Caki2 (cell line): ENCODE data around the gene LGALS3. TPM values are rescaled to one million over a fixed set of nuclear protein-coding genes. Genes with fewer than 3 reads are reported as not detected.
A peak's percentile ranks its signal among the peaks of the same experiment; 100 is the strongest.

ENCODE experiments used
- DNase-seq: peaks from one replicate; pipeline ENCODE4 v3.0.0-alpha.2; 2015; ENCODE audit warnings: low read depth
- in situ Hi-C: cut with HindIII; loops from 2 replicates; pipeline ENCODE4 v1.10.0; 2016; ENCODE audit warnings: low sequenced_read_pairs, low pct_unique_long_range_greater_than_20kb, mixed read lengths
- total RNA-seq: library from RNA; depleted of rRNA; stranded (reverse); fragments of >200 nt; shearing (Covaris generic); gene quantifications from 2 replicates; pipeline ENCODE4 v1.2.3, GENCODE V29; 2014; ENCODE audit warnings: low replicate concordance

The LGALS3 gene
- total RNA-seq, 1 experiment from 2014 or later = 274 TPM

DNA sequence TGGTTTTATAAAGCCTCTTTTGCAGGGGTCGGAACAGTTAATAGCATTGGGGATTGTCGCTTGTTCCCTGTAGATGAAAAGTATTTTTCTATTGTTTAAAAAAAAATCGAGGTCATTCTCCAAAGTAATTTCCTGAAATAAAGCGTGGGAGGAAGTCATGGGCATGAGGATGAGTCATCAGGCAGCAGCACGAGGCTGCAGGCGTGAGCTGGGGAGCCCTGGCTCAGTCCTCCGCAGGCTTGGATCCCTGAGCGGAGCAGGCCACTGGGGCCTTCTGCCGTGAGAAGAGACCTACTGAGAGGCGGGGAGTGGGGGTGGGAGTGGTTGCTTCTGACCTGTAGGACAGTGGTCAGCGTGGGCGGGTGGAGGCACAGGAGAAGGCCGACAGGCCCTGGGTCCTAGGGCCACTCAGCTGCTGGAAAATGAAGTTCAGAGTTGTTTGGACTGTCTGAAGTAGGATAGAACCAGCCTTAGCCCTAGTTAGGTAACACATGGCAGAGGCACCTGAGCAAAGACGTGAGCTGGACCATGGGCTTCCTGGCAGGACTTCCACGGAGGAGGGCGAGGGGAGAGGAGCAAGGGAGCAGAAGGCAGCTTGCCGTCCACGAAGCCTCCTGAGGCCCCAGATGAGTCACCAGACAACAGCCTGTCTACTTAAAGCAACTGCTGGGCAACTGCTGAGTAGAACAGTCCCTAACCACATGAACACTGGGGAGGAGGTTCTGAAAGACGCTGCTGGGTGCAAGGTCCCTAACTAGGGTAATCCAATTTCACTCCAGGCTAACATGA lies 21.1 kb upstream of the LGALS3 start:
- DNase-seq = peak; percentile 93
- in situ Hi-C loops = no loop called here

DNA sequence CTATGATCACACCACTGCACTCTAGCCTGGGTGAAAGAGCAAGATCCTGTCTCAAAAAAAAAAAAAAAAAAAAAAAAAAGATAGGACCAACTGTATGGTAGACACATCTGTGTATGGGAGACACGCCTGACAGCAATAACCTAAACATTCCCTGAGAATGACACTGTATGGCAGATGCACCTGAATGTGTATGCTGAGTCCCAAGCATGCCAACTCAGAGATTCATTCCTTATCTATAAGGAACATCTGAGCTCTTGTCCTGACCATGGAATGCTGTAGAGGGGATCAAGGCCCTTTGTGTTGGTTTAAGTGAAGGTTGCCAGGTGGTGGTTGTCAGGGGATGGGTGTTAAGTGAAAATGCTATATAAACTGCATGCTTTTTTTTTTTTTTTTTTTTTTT lies 19.2 kb upstream of the LGALS3 start:
- in situ Hi-C loops = no loop called here
- DNase-seq = no peak

DNA sequence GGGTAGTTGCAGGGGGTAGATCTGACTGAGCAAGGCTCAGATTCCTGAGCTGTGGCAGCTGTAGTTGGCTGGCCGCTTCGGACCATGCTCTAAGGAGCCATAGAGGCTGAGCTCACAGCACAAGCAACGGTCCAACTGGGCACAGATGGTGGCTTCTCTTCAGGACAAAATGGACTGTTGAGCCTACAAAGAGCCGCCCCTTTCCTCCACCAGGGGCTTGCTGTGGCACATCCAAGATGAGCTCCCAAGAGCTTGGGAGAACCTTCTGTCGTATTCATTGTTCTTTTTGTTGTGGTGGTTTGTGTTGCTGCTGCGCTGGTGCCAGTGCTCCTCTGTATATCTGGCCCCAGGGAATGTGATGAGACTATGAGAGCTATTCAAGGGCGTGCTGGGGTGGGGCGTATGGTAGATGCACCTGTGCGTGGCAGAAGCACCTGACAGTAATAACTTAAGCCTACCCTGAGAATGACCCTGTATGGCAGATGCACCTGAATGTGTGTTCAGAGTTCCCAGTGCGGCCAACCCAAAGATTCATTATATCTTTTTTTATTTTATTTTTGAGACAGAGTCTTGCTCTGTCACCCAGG lies 17.8 kb upstream of the LGALS3 start:
- no peak for DNase-seq
- in situ Hi-C loops = no loop called here

DNA sequence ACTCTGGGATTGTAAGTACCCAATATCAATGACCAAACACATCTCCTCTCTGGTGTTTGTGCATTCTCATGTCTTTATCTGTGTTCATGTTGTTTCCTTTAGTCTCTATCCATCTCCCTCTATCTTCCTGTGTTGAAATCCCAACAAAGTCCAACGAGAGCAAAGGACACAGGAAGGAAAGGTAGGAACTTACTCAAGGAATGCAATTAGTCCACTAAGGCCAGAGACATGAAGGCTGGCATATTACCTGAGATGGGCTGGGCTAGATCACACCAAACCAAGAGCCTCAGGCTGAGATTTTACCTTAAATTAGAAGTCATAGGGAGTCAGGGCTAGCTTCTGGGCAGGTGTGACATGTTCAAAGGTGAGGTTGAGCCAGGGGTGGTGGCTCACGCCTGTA lies 14.3 kb upstream of the LGALS3 start:
- in situ Hi-C loops = no loop called here
- DNase-seq = no peak

DNA sequence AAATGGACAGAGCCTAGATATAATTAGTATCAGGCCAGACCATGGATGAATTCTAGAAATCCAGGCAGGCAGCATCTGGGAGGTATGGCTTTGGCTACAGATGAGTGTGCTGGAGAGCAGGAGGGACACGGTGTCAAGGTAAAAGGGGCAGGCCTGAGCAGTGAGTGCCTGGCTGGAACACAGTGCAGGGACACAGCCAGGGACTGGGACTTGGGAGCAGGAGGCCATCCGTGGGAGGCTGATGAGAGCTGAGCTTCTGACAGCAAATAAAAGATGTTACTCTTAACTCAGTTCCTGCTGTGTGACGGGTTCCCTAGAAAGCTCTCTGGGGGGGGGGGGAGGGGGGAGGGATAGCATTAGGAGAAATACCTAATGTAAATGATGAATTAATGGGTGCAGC lies 13.6 kb upstream of the LGALS3 start:
- in situ Hi-C loops = no loop called here
- no peak for DNase-seq

DNA sequence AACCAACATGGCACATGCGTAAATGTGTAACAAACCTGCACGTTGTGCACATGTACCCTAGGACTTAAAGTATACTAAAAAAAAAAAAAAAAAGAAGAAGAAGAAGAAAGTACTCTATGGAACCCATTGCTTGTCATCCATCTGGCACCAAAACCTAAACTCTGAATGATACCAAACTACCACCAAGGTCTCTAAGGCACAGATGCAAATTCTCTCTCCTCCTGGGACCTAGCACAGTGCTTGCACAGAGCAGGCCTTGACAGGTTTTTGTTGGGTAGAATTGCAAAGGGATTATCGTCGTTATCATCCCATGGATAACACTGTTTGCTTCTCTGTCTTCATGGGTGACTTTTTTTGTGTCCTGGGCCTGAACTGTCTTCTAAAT lies 13.2 kb upstream of the LGALS3 start:
- in situ Hi-C loops = no loop called here
- no peak for DNase-seq

DNA sequence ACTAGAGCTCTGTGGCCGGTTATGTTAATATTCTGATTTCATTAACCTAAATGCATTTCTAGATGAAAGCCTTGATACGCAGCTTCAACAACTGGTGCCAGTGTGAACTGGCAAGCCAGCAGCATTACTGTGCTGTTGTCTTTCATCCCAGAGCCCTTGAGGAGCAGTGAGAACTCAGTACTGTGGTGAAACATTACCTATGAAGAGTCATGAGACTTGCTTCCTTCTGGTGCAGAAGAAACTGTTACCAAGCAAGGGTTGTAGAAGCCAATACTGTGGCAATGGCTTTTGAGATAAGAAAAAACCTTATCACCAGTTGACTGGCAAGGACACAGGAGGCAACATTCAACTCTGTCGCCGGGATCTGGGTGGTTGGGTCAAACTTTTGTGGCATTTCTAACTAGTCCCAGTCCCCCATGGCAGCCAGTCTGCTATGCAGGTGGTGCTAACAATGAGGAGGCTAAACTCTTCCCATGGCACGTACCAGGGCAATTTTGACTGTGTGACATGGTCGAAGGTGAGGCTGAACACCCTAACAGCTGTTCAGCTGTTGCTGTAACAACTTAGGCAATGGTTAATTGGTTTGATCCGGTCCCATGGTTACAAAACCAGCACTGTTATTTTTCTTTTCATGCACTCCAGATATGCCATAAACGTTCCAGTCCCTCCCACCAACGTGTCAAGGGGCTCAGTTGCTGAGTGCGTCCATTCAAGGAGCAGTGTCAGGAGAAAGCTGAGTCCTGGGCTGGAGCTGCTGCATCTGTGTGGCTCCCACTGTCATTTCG lies 12.6 kb upstream of the LGALS3 start:
- in situ Hi-C loops = no loop called here
- no peak for DNase-seq

DNA sequence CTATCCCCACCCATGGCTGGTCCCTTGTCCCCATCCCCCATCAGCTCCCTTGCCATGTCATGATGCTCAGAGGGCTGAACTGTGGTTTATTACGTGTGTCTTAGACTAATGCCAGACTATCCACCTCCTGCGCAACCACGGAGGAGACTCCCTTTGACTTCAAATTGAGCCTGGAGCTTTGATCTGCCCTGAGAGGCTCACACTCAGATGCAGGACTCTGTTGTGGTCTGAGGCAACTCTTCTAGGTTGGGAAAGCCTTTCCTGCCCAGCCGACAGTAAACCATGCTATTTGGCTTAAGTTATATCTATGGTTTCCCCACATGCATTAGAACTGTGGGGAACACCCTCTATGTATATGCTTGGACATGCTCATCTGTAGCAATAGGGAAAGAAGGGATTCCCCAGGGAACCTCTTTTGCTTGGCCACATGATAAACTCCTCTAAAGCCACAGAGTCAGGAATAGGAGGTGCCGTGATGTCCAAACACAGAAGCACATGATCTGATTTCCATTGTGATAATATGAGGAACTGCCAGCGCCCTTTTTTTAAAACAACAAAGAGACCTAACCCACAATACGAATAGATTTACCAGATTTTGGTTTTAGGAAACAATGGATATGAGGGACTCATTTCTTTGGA lies 11.1 kb upstream of the LGALS3 start:
- in situ Hi-C loops = no loop called here
- DNase-seq = no peak

DNA sequence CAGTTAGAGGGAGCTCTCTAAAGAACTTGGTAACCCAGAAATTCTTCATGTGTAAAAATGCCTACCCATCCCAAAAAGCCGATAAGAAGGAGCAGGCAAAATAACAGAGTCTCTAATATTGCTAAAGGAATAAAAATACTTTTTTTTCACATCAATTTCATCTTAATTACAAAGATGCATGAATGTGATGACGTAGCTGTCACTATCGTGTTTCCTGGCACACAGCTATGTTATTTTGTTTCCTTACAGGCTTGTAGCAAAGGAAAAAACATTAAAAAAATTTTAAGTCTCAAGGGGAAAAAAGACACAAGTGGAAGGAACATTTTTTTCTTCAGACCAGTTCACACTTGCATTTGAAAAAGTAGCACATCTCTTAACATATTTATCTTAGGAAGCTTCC lies 10.3 kb upstream of the LGALS3 start:
- no peak for DNase-seq
- in situ Hi-C loops = no loop called here

DNA sequence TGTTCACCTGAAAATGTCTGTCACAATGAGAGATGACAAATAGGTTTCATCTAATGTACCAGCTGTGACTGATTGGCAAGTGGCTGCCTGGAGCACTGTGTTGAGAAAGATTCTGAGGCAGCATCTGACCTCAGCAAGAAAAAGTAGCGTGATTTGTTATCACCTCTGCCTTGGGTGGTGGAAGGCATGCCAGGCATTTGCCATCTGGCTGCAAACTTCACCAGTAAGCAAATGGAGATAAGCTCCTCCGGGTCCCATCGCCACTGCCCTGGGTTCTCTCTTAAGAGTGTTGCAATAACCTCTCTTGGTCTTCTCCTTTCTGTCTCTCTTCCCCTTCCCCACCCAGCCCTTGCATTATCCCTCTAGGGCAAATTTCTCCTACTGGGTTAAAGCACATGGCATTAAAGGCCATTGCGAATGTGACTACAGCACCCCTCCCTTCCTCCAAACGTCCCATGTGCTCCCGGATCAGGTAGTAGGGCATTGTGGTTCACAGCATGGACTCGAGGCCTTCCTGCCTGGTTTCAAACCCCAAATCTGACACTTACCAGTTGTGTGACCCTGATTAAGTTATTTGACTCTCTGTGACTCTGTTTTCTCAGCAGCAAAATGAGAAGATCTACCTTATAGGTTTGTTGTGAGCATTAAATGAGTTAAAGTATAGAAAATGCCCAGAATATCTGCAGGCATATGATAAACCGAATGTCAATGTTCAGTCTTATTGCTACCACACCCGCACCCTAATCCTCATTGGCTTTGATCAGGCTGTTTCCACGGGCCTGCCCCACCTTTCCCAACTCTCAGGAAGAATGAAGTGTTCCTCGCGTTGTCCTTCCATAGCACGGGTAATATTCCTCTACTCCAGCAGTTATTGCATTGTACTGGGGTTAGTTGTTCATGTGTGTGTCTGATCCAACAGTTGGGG lies 8.2 kb upstream of the LGALS3 start:
- in situ Hi-C loops = no loop called here
- no peak for DNase-seq

DNA sequence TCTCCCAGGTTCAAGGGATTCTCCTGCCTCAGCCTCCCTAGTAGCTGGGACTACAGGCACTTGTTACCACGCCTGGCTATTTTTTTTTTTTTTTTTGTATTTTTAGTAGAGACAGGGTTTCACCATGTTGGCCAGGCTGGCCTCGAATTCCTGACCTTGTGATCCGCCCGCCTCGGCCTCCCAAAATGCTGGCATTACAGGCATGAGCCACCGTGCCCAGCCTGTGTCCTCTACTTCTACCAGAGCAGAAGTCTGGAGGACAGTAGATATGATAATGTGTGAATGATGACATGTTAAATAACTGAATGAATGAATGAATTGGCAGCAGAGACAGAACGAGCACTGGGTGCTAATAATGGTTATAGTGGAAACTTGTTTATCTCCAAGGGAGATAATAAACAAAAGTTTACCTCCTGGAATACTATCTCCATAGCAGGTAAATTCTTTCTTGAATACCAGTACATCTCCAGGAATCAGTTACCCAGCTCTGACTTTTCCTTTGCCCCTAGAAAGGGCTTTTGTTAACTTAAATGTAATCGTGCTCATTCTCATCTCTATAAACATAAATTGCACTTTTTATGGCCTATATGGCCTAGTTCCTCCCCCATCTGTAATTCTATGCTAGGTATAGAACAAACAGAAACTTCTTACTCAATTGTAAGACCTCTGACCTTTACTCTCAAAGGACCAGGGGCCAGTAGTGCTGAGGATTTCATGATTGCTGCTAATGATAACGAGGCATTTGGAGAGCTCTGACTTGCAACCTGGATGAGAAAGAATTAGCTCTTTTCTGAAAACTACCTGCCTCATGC lies 7.2 kb upstream of the LGALS3 start:
- no peak for DNase-seq
- in situ Hi-C loops = no loop called here

DNA sequence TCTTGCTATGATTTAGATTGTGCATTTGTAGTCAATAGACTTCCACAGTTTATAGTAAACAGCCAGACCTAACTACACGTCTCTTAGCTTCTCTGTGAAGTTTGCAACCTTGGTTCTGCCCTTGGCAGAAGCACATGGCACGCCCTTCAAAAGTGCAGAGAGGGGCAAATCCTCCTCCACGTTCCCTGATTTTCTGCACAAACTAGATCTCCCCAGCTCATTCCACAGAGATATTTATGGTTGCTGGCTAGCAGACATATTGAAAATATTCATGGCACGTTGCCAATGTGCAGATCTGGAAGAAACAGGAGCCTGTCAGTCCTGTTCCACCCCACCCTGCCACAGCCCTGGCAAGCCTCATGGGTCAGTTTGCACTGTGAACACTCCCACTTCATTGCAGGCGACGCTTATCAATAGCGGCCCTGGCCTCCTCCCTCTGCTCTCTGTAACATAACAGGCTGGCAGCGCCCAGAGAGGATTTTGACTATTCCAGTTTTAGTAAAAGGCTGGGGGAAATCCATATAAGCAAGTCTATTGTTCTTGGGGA lies 6.5 kb upstream of the LGALS3 start:
- in situ Hi-C loops = no loop called here
- DNase-seq = no peak

DNA sequence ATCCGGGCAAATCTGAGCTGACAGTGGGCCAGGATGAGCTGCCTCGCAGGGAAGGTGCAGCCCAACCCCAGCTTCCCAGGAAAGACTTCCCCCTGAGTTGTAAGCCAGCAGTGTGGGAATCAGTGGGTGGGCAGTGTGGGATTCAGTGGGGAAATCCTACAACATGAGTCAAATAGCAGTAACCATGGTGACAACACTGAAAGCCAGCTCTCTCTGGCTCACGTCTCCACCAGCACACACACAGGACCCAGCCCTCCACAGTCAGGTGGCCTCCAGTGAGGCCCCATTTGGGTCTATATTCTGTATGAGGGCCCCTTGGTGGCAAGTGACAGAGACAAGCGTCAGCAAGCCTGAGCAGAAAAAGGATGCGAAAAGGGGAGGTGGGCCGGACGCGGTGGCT lies 6.0 kb upstream of the LGALS3 start:
- in situ Hi-C loops = no loop called here
- DNase-seq = no peak

DNA sequence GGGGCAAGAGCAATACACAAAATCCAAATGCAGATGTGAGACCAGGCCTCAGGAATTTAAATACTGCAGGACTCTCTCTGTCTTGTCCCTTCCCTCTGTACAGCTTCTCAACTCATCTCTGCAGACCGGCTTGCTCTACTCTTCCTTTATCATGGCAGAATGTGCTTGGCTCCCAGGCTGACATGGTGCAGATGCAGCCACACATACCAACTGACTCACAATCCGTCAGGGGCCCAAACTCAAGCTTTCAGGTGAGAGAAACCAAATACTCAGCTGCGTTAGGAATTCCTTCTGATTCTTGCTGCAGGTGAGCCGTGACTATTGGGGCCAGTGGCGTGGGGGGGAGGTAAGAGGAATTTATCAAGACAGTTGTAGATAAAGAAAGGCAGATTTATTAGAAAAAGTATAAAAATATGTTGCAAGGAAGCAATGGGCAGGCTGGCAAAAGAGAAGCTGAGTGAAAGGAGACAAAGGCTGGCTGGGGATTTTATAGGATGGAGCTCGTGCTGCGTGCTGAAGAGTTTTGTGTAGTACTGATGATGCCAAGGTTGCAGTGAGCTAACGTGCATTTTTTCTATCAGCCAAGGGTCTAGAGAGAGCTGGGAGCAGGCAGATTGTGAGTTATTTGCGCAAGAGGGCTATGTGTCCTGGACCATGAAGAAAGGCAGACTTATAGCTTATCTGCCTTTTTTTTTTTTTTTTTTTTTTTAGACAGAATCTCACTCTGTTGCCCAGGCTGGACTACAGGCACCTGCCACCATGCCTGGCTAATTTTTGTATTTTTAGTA lies 5.0 kb upstream of the LGALS3 start:
- DNase-seq = no peak
- in situ Hi-C loops = no loop called here

DNA sequence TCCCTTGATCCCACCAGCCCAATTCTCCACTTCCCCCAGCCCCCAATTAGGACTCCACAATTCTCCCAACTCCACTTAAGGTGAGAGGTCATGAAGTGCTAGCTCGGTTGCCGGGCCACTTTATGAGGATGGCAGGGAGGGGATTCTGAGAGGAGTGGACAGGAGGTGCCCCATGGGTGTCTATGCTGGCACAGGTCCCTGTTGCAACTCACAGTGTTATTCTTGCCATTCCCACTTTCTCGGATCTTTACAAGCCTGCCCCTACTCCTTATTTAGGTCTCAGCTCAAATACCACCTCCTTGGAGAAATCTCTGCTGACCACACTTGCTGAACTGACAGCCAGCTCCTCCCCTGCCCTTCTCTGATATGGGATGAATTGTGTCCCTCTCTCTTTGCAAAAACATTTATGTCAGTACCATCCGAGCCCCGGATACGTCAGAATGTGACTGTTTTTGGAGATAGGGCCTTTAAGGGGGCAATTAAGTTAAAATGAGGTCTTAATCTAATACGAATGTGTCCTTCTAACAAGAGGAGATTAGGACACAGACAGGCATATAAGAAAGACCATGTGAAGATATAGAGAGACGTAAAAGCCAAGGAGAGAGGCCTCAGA lies 4.2 kb upstream of the LGALS3 start:
- in situ Hi-C loops = no loop called here
- no peak for DNase-seq

DNA sequence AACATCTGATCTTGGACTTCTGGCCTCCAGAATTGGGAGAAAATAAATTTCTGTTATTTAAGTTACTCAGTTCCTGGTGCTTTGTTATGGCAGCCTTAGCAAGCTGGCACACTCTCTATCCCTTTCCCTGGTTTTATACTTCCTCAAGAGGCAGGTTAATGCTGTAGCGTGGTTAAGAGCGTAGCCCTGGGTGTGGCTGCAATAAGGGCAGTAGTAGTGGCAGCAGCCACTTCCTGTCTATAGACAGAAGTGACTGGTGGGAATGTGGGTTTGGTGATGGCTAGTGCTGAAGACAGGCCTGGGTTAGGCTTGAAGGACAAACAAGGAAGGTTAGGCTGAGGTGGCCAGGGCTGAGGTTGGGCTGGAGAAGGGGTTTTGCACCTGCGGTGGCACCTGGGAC lies 3.6 kb upstream of the LGALS3 start:
- in situ Hi-C loops = no loop called here
- no peak for DNase-seq
